CD14-positive monocyte (primary cell): ENCODE measurements around the gene XPO6. TPM values are rescaled to one million over a fixed set of nuclear protein-coding genes. Genes with fewer than 3 reads are reported as not detected.
A peak's percentile ranks its signal among the peaks of the same experiment; 100 is the strongest.

Experiments
- DNase-seq, 3 donors: peaks; one replicate each; pipeline ENCODE4 v3.0.0-alpha.2; 2011 to 2022
- H2AFZ ChIP-seq: 2 replicates; pipeline ENCODE4 v1.6.0; 2012; ENCODE audit warnings: mild to moderate bottlenecking, low read depth, low read length, inconsistent platforms; ENCODE audit not compliant: insufficient read depth, poor library complexity, severe bottlenecking
- H3K27ac ChIP-seq, 2 donors: 1 replicate in 1 of 2; 2 replicates in 1 of 2; pipeline ENCODE4 v1.5.1; 2012 to 2013; ENCODE audit warnings: low read length in 2 of 2, control low read depth in 1 of 2, inconsistent platforms in 1 of 2, low read depth in 1 of 2, mild to moderate bottlenecking in 1 of 2
- H3K27me3 ChIP-seq, 2 donors: one replicate each; pipeline versions ENCODE4 v1.6.0 to v1.6.1; 2011 to 2013; ENCODE audit warnings: low read length in 2 of 2; ENCODE audit not compliant: control insufficient read depth in 2 of 2, insufficient read depth in 2 of 2
- H3K36me3 ChIP-seq, 2 donors: replicated peaks in 1 of 2; 1 replicate in 1 of 2; 2 replicates in 1 of 2; pipeline versions ENCODE4 v1.5.1 to v1.6.1; 2012 to 2013; ENCODE audit warnings: low read length in 2 of 2, control low read depth in 1 of 2, inconsistent platforms in 1 of 2, mild to moderate bottlenecking in 1 of 2; ENCODE audit not compliant: insufficient read depth in 2 of 2, control insufficient read depth in 1 of 2
- H3K4me1 ChIP-seq, 2 donors: 1 replicate in 1 of 2; 2 replicates in 1 of 2; pipeline versions ENCODE4 v1.5.1 to v1.6.1; 2012 to 2013; ENCODE audit warnings: low read length in 2 of 2, control low read depth in 1 of 2, inconsistent platforms in 1 of 2, mild to moderate bottlenecking in 1 of 2, moderate library complexity in 1 of 2; ENCODE audit not compliant: insufficient read depth in 2 of 2, control insufficient read depth in 1 of 2
- H3K4me2 ChIP-seq: replicated peaks from 2 replicates; pipeline ENCODE3; 2012; ENCODE audit warnings: low read length, moderate library complexity, mild to moderate bottlenecking; ENCODE audit not compliant: poor library complexity, severe bottlenecking; ENCODE audit errors: extremely low read depth
- H3K4me3 ChIP-seq, 3 experiments: fragments of 200-600 bp in 1 of 3; sonication (generic) in 1 of 3; replicated peaks in 1 of 3; 1 replicate in 2 of 3; 2 replicates in 1 of 3; pipeline ENCODE4 v1.5.1; 2011 to 2013; ENCODE audit warnings: low read length in 3 of 3, mild to moderate bottlenecking in 3 of 3, control low read depth in 2 of 3, low read depth in 2 of 3, inconsistent platforms in 1 of 3, moderate library complexity in 1 of 3
- H3K79me2 ChIP-seq: 2 replicates; pipeline ENCODE4 v1.6.0; 2012; ENCODE audit warnings: mild to moderate bottlenecking, control low read depth, inconsistent platforms, low read length, moderate library complexity; ENCODE audit not compliant: insufficient read depth
- H3K9ac ChIP-seq: 2 replicates; pipeline ENCODE4 v1.6.0; 2017; ENCODE audit warnings: low read length, mild to moderate bottlenecking; ENCODE audit not compliant: insufficient read depth, poor library complexity, severe bottlenecking
- H3K9me3 ChIP-seq, 2 donors: replicated peaks in 1 of 2; 1 replicate in 1 of 2; 2 replicates in 1 of 2; pipeline versions ENCODE4 v1.5.1 to v1.6.1; 2012 to 2013; ENCODE audit warnings: low read length in 2 of 2, control low read depth in 1 of 2; ENCODE audit not compliant: control insufficient read depth in 1 of 2, insufficient read depth in 1 of 2
- H4K20me1 ChIP-seq: 2 replicates; pipeline ENCODE4 v1.6.0; 2012; ENCODE audit warnings: mild to moderate bottlenecking, low read length, control low read depth, moderate library complexity; ENCODE audit not compliant: insufficient read depth
- H3K27ac Mint-ChIP-seq, 7 donors: one replicate each; pipeline ENCODE4 v1.8.0; 2020; ENCODE audit warnings: mild to moderate bottlenecking in 7 of 7, mixed read lengths in 7 of 7, moderate library complexity in 6 of 7, inconsistent platforms in 2 of 7
- H3K27me3 Mint-ChIP-seq, 3 donors: one replicate each; pipeline ENCODE4 v1.8.0; 2021 to 2022; ENCODE audit warnings: low read depth in 3 of 3, mild to moderate bottlenecking in 3 of 3, mixed read lengths in 3 of 3, moderate library complexity in 3 of 3, inconsistent platforms in 1 of 3
- H3K36me3 Mint-ChIP-seq, 2 donors: one replicate each; pipeline ENCODE4 v1.8.0; 2020; ENCODE audit warnings: mixed read lengths in 2 of 2, inconsistent platforms in 1 of 2, mild to moderate bottlenecking in 1 of 2
- H3K4me1 Mint-ChIP-seq: one replicate; pipeline ENCODE4 v1.8.0; 2020; ENCODE audit warnings: mild to moderate bottlenecking, mixed read lengths
- H3K4me3 Mint-ChIP-seq, 2 donors: one replicate each; pipeline ENCODE4 v1.8.0; 2020; ENCODE audit warnings: mild to moderate bottlenecking in 2 of 2, mixed read lengths in 2 of 2, moderate library complexity in 1 of 2
- H3K9me3 Mint-ChIP-seq, 7 donors: one replicate each; pipeline ENCODE4 v1.8.0; 2020 to 2022; ENCODE audit warnings: mixed read lengths in 7 of 7, mild to moderate bottlenecking in 6 of 7, moderate library complexity in 6 of 7, inconsistent platforms in 2 of 7
- CTCF ChIP-seq: fragments of 200-600 bp; IDR thresholded peaks from one replicate; pipeline ENCODE4 v1.8.0; 2022; ENCODE audit warnings: antibody characterized with exemption, mild to moderate bottlenecking
- WGBS: methylation state at CpG from one replicate; pipeline ENCODE4 v1.1.5; 2013; ENCODE audit warnings: missing lambda C conversion rate; ENCODE audit not compliant: insufficient coverage; 5-methylcytosine and 5-hydroxymethylcytosine counted together
- intact Hi-C, 2 donors: fragments of 100-400 bp; cut with micrococcal nuclease; formaldehyde crosslinking; loops; one replicate each; pipeline versions ENCODE4 v1.15.0 to v1.15.1; 2023
- polyA plus RNA-seq, 3 donors: library from polyadenylated mRNA; depleted of rRNA in 1 of 3; unstranded in 2 of 3; stranded (reverse) in 1 of 3; fragments of 300-500 nt in 2 of 3; fragments of >200 nt in 1 of 3; fragmentation: Illumina TruSeq in 2 of 3; gene quantifications; 1 replicate in 2 of 3; 2 replicates in 1 of 3; pipeline ENCODE4 v1.2.3, GENCODE V29; 2012 to 2021

XPO6 gene
- polyA plus RNA-seq, 3 donors: 35.7 to 166 (median 38.3) TPM

GRCh38 chr16:28062847-28063521, 148.8 kb downstream of the XPO6 start:
- peaks cover 48 to 79% (median 58%) of the 10 kb centered on the region in 3 donors for H3K27me3 Mint-ChIP-seq
- no peak overlapping the region for H3K27ac Mint-ChIP-seq
- peak in 1 of 3 donors; percentile 11 for DNase-seq
- H3K79me2 ChIP-seq: no peaks in the 10 kb centered on the region
- H4K20me1 ChIP-seq: no peaks in the 10 kb centered on the region
- H3K9me3 ChIP-seq: no peaks in the 10 kb centered on the region
- H3K27me3 ChIP-seq: peaks cover 22 to 55% of the 10 kb centered on the region in 2 donors
- H3K4me1 Mint-ChIP-seq: no peaks in the 10 kb centered on the region
- H3K4me2 ChIP-seq: no peak overlapping the region
- H3K36me3 ChIP-seq: no peaks in the 10 kb centered on the region
- H3K9ac ChIP-seq: no peak overlapping the region
- H3K4me3 ChIP-seq: no peak overlapping the region
- TF ChIP-seq CTCF: no peak
- intact Hi-C loops: no loop called here
- H3K4me3 Mint-ChIP-seq: no peak overlapping the region
- no peak overlapping the region for H3K27ac ChIP-seq
- H2AFZ ChIP-seq: no peak overlapping the region
- WGBS: under 1% methylated on average over 97 of the region's 99 CpGs
- H3K9me3 Mint-ChIP-seq: peaks cover 0 to 5% (median 1%) of the 10 kb centered on the region in 7 donors
- H3K36me3 Mint-ChIP-seq: no peaks in the 10 kb centered on the region
- H3K4me1 ChIP-seq: no peaks in the 10 kb centered on the region

DNA sequence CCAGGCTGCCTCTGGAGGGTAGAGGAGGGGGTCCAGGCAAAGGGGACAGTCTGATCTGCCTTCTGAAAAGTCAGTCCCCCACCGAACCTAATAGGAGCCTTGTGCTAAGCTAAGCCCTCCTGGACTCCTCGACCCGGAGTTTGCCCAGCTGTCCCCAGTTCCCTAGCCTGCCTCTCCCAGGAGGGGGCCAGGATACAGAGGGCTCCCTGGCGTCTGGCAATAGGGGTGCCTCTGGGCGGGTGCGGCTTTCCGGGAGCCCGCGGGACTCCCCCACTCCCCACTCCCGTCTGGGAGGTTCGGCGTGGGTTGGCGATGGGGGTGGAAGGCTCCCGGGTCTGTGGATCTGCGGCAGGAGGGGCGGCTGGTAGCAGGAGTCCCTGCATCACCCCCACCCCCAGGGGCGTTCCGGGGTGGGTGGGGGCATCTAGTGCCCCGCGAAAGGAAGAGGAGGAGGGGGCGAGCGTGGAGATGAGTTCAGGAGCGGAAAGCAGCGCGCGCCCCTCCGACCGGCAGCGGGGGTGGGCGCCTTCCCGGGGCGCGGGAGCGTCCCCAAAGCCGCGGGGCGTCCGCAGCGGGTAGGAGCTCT, 149.4 kb downstream of the XPO6 start:
- intact Hi-C loops: no loop called here
- H3K9ac ChIP-seq: no peak overlapping the region
- no peak overlapping the region for H3K27ac Mint-ChIP-seq
- no peak overlapping the region for H3K27ac ChIP-seq
- H3K4me1 Mint-ChIP-seq: no peaks in the 10 kb centered on the region
- H4K20me1 ChIP-seq: no peaks in the 10 kb centered on the region
- no peaks in the 10 kb centered on the region for H3K4me1 ChIP-seq
- WGBS: 8% methylated on average over 23 of the region's 39 CpGs
- H3K9me3 Mint-ChIP-seq: peaks cover 0 to 5% (median 1%) of the 10 kb centered on the region in 7 donors
- H3K36me3 Mint-ChIP-seq: no peaks in the 10 kb centered on the region
- H3K9me3 ChIP-seq: no peaks in the 10 kb centered on the region
- no peak overlapping the region for H2AFZ ChIP-seq
- no peak for TF ChIP-seq CTCF
- no peak overlapping the region for H3K4me3 ChIP-seq
- no peaks in the 10 kb centered on the region for H3K36me3 ChIP-seq
- H3K79me2 ChIP-seq: no peaks in the 10 kb centered on the region
- H3K27me3 ChIP-seq: peaks cover 22 to 55% of the 10 kb centered on the region in 2 donors
- H3K4me3 Mint-ChIP-seq: peak overlapping the region in 1 of 2 donors; percentile 67
- no peak overlapping the region for H3K4me2 ChIP-seq
- no peak for DNase-seq
- H3K27me3 Mint-ChIP-seq: peaks cover 49 to 76% (median 58%) of the 10 kb centered on the region in 3 donors
